ENCODE results near the gene ARHGAP26.

Gene ARHGAP26

GRCh38 chr5:142811866-142812557 is 41.8 kb downstream of the ARHGAP26 start:
- H3K4me1 ChIP-seq (ENCODE audit: control insufficient read depth in 1 of 2, insufficient read depth in 2 of 2, low read length in 2 of 2) = peaks cover 43% of the 10 kb centered on the region in 2 donors

GRCh38 chr5:142813220-142813619 is 43.0 kb downstream of the ARHGAP26 start:
- H3K27ac ChIP-seq (ENCODE audit: low read depth, low read length) = no peak overlapping the region
- no peaks in the 10 kb centered on the region for H3K9me3 ChIP-seq (ENCODE audit: control insufficient read depth in 1 of 2, low read length in 2 of 2)
- H3K4me3 ChIP-seq (ENCODE audit: low read depth in 1 of 2, low read length in 2 of 2) = no peak overlapping the region
- H3K27me3 ChIP-seq (ENCODE audit: control insufficient read depth in 1 of 2, insufficient read depth in 2 of 2, low read length in 2 of 2) = no peaks in the 10 kb centered on the region
- H3K36me3 ChIP-seq (ENCODE audit: control insufficient read depth in 1 of 2, insufficient read depth in 2 of 2, low read length in 2 of 2) = no peaks in the 10 kb centered on the region
- H3K9ac ChIP-seq (ENCODE audit: low read depth in 1 of 2, low read length in 2 of 2) = no peak overlapping the region
- peaks cover 46 to 48% of the 10 kb centered on the region in 2 donors for H3K4me1 ChIP-seq (ENCODE audit: control insufficient read depth in 1 of 2, insufficient read depth in 2 of 2, low read length in 2 of 2)

More at GRCh38 chr5:142811866-142812557, 41.8 kb downstream of the ARHGAP26 start:
- H3K4me3 ChIP-seq (ENCODE audit: low read depth in 1 of 2, low read length in 2 of 2) = no peak overlapping the region
- H3K36me3 ChIP-seq (ENCODE audit: control insufficient read depth in 1 of 2, insufficient read depth in 2 of 2, low read length in 2 of 2) = no peaks in the 10 kb centered on the region
- H3K27me3 ChIP-seq (ENCODE audit: control insufficient read depth in 1 of 2, insufficient read depth in 2 of 2, low read length in 2 of 2) = no peaks in the 10 kb centered on the region
- H3K27ac ChIP-seq (ENCODE audit: low read depth, low read length) = no peak overlapping the region
- no peaks in the 10 kb centered on the region for H3K9me3 ChIP-seq (ENCODE audit: control insufficient read depth in 1 of 2, low read length in 2 of 2)
- no peak overlapping the region for H3K9ac ChIP-seq (ENCODE audit: low read depth in 1 of 2, low read length in 2 of 2)

- H3K4me1 ChIP-seq (ENCODE audit: control insufficient read depth in 1 of 2, insufficient read depth in 2 of 2, low read length in 2 of 2) = peaks cover 46 to 48% of the 10 kb centered on the region in 2 donors
- H3K9ac ChIP-seq (ENCODE audit: low read depth in 1 of 2, low read length in 2 of 2) = no peak overlapping the region
- H3K27me3 ChIP-seq (ENCODE audit: control insufficient read depth in 1 of 2, insufficient read depth in 2 of 2, low read length in 2 of 2) = no peaks in the 10 kb centered on the region
- no peaks in the 10 kb centered on the region for H3K36me3 ChIP-seq (ENCODE audit: control insufficient read depth in 1 of 2, insufficient read depth in 2 of 2, low read length in 2 of 2)
- no peaks in the 10 kb centered on the region for H3K9me3 ChIP-seq (ENCODE audit: control insufficient read depth in 1 of 2, low read length in 2 of 2)
- H3K27ac ChIP-seq (ENCODE audit: low read depth, low read length) = peak overlapping the region; percentile 27
- H3K4me3 ChIP-seq (ENCODE audit: low read depth in 1 of 2, low read length in 2 of 2) = no peak overlapping the region
These were observed 43.9 kb downstream of the ARHGAP26 start for GRCh38 chr5:142814122-142814521.

GRCh38 chr5:142815469-142815868 is 45.3 kb downstream of the ARHGAP26 start:
- H3K4me1 ChIP-seq (ENCODE audit: control insufficient read depth in 1 of 2, insufficient read depth in 2 of 2, low read length in 2 of 2) = peaks cover 46 to 49% of the 10 kb centered on the region in 2 donors
- H3K27ac ChIP-seq (ENCODE audit: low read depth, low read length) = no peak overlapping the region
- H3K27me3 ChIP-seq (ENCODE audit: control insufficient read depth in 1 of 2, insufficient read depth in 2 of 2, low read length in 2 of 2) = no peaks in the 10 kb centered on the region
- no peaks in the 10 kb centered on the region for H3K9me3 ChIP-seq (ENCODE audit: control insufficient read depth in 1 of 2, low read length in 2 of 2)
- H3K4me3 ChIP-seq (ENCODE audit: low read depth in 1 of 2, low read length in 2 of 2) = no peak overlapping the region
- H3K9ac ChIP-seq (ENCODE audit: low read depth in 1 of 2, low read length in 2 of 2) = no peak overlapping the region
- H3K36me3 ChIP-seq (ENCODE audit: control insufficient read depth in 1 of 2, insufficient read depth in 2 of 2, low read length in 2 of 2) = no peaks in the 10 kb centered on the region

GRCh38 chr5:142816531-142817430 is 46.6 kb downstream of the ARHGAP26 start:
- Histone ChIP-seq H3K4me3 (ENCODE audit: low read depth in 1 of 2, low read length in 2 of 2) (no peak overlapping the region), H3K9ac (ENCODE audit: low read depth in 1 of 2, low read length in 2 of 2) (no peak overlapping the region), H3K9me3 (ENCODE audit: control insufficient read depth in 1 of 2, low read length in 2 of 2) (no peaks in the 10 kb centered on the region), H3K27ac (ENCODE audit: low read depth, low read length) (no peak overlapping the region), H3K4me1 (ENCODE audit: control insufficient read depth in 1 of 2, insufficient read depth in 2 of 2, low read length in 2 of 2) (peaks cover 57 to 59% of the 10 kb centered on the region in 2 donors), H3K27me3 (ENCODE audit: control insufficient read depth in 1 of 2, insufficient read depth in 2 of 2, low read length in 2 of 2) (no peaks in the 10 kb centered on the region), H3K36me3 (ENCODE audit: control insufficient read depth in 1 of 2, insufficient read depth in 2 of 2, low read length in 2 of 2) (no peaks in the 10 kb centered on the region)

- peaks cover 65 to 69% of the 10 kb centered on the region in 2 donors for H3K4me1 ChIP-seq (ENCODE audit: control insufficient read depth in 1 of 2, insufficient read depth in 2 of 2, low read length in 2 of 2)
- H3K9ac ChIP-seq (ENCODE audit: low read depth in 1 of 2, low read length in 2 of 2) = peak overlapping the region; percentile 21 to 29
- H3K4me3 ChIP-seq (ENCODE audit: low read depth in 1 of 2, low read length in 2 of 2) = peak overlapping the region; percentile 23
- no peaks in the 10 kb centered on the region for H3K9me3 ChIP-seq (ENCODE audit: control insufficient read depth in 1 of 2, low read length in 2 of 2)
- H3K36me3 ChIP-seq (ENCODE audit: control insufficient read depth in 1 of 2, insufficient read depth in 2 of 2, low read length in 2 of 2) = no peaks in the 10 kb centered on the region
- no peaks in the 10 kb centered on the region for H3K27me3 ChIP-seq (ENCODE audit: control insufficient read depth in 1 of 2, insufficient read depth in 2 of 2, low read length in 2 of 2)
- peak overlapping the region; percentile 17 for H3K27ac ChIP-seq (ENCODE audit: low read depth, low read length)
These were observed 47.8 kb downstream of the ARHGAP26 start for GRCh38 chr5:142817949-142818431.

GRCh38 chr5:142819292-142819691 is 49.1 kb downstream of the ARHGAP26 start:
- H3K27me3 ChIP-seq (ENCODE audit: control insufficient read depth in 1 of 2, insufficient read depth in 2 of 2, low read length in 2 of 2) = no peaks in the 10 kb centered on the region
- no peak overlapping the region for H3K4me3 ChIP-seq (ENCODE audit: low read depth in 1 of 2, low read length in 2 of 2)
- H3K9ac ChIP-seq (ENCODE audit: low read depth in 1 of 2, low read length in 2 of 2) = no peak overlapping the region
- no peaks in the 10 kb centered on the region for H3K9me3 ChIP-seq (ENCODE audit: control insufficient read depth in 1 of 2, low read length in 2 of 2)
- H3K4me1 ChIP-seq (ENCODE audit: control insufficient read depth in 1 of 2, insufficient read depth in 2 of 2, low read length in 2 of 2) = peaks cover 74 to 82% of the 10 kb centered on the region in 2 donors
- no peaks in the 10 kb centered on the region for H3K36me3 ChIP-seq (ENCODE audit: control insufficient read depth in 1 of 2, insufficient read depth in 2 of 2, low read length in 2 of 2)
- no peak overlapping the region for H3K27ac ChIP-seq (ENCODE audit: low read depth, low read length)

GRCh38 chr5:142819825-142820224 is 49.6 kb downstream of the ARHGAP26 start:
- H3K36me3 ChIP-seq (ENCODE audit: control insufficient read depth in 1 of 2, insufficient read depth in 2 of 2, low read length in 2 of 2) = no peaks in the 10 kb centered on the region
- no peak overlapping the region for H3K9ac ChIP-seq (ENCODE audit: low read depth in 1 of 2, low read length in 2 of 2)
- no peak overlapping the region for H3K4me3 ChIP-seq (ENCODE audit: low read depth in 1 of 2, low read length in 2 of 2)
- peaks cover 79 to 88% of the 10 kb centered on the region in 2 donors for H3K4me1 ChIP-seq (ENCODE audit: control insufficient read depth in 1 of 2, insufficient read depth in 2 of 2, low read length in 2 of 2)
- H3K27ac ChIP-seq (ENCODE audit: low read depth, low read length) = no peak overlapping the region
- H3K9me3 ChIP-seq (ENCODE audit: control insufficient read depth in 1 of 2, low read length in 2 of 2) = no peaks in the 10 kb centered on the region
- no peaks in the 10 kb centered on the region for H3K27me3 ChIP-seq (ENCODE audit: control insufficient read depth in 1 of 2, insufficient read depth in 2 of 2, low read length in 2 of 2)

GRCh38 chr5:142820447-142820846 is 50.3 kb downstream of the ARHGAP26 start:
- Histone ChIP-seq H3K4me3 (ENCODE audit: low read depth in 1 of 2, low read length in 2 of 2) (peak overlapping the region; percentile 4 to 36), H3K27ac (ENCODE audit: low read depth, low read length) (peak overlapping the region; percentile 11), H3K4me1 (ENCODE audit: control insufficient read depth in 1 of 2, insufficient read depth in 2 of 2, low read length in 2 of 2) (peaks cover 85 to 93% of the 10 kb centered on the region in 2 donors), H3K27me3 (ENCODE audit: control insufficient read depth in 1 of 2, insufficient read depth in 2 of 2, low read length in 2 of 2) (no peaks in the 10 kb centered on the region), H3K9ac (ENCODE audit: low read depth in 1 of 2, low read length in 2 of 2) (no peak overlapping the region), H3K36me3 (ENCODE audit: control insufficient read depth in 1 of 2, insufficient read depth in 2 of 2, low read length in 2 of 2) (no peaks in the 10 kb centered on the region), H3K9me3 (ENCODE audit: control insufficient read depth in 1 of 2, low read length in 2 of 2) (no peaks in the 10 kb centered on the region)

All from duodenal mucosa (tissue), 2 donors.